ENCODE measurements around the gene FGG. TPM values are rescaled to one million over a fixed set of nuclear protein-coding genes. Genes with fewer than 3 reads are reported as not detected.

Gene FGG
- total and polyA plus RNA-seq, 10 of the 15 experiments (the other 5 are each of a cell fraction or from before 2014, with no cell fraction given) = 1.8 TPM; not detected in 9

DNA sequence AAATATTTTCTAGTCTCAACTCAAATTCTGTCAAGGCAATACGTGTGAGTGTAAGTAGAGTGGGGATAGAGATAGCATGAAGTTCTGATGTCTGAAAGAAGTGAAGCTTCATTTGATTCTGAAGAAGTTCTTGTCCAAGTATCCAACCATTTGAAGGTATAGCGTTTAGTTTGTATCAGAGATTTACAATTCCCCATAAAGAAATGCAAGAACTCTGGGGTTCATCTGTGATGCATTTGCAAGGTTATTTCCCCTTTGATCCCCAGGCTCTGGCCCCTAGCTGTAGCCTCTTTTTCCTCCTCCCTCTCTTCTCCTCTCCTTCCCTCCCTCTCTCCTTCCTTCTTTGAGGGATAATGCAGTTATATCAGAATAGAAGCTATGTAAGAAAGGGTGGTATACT, 29.7 kb downstream of the FGG start:
- no peak for DNase-seq (ENCODE audit: low read depth, low spot score)
- Histone ChIP-seq H3K4me2 (ENCODE audit: control insufficient read depth, insufficient read depth) (no peak overlapping the region), H4K20me1 (ENCODE audit: control insufficient read depth, insufficient read depth) (no peaks in the 10 kb centered on the region), H3K4me1 (ENCODE audit: control insufficient read depth, insufficient read depth, low read length) (no peaks in the 10 kb centered on the region), H3K36me3 (ENCODE audit: control insufficient read depth in 2 of 2, insufficient read depth in 2 of 2, low read length in 1 of 2) (no peaks in the 10 kb centered on the region), H3K4me3 (no peak overlapping the region), H3K79me2 (ENCODE audit: control insufficient read depth, insufficient read depth, low read length) (no peaks in the 10 kb centered on the region), H3K27ac (ENCODE audit: control insufficient read depth, insufficient read depth) (no peak overlapping the region), H3K9ac (ENCODE audit: control insufficient read depth, insufficient read depth, low read length) (no peak overlapping the region), H2AFZ (ENCODE audit: control insufficient read depth, low read depth, low read length) (no peak overlapping the region), H3K27me3 (replicated peaks in 1 of 2; ENCODE audit: control insufficient read depth in 2 of 2, insufficient read depth in 2 of 2, low read length in 1 of 2) (no peaks in the 10 kb centered on the region; a peak in 1 of 4 replicates), H3K9me3 (replicated peaks; ENCODE audit: control insufficient read depth, insufficient read depth, low read length) (no peaks in the 10 kb centered on the region)
- TF ChIP-seq RB1 (IDR thresholded peaks at IDR 0.05; ENCODE audit: borderline replicate concordance) (no peak), YBX1 (IDR thresholded peaks at IDR 0.05) (no peak), EGR1 (IDR thresholded peaks at IDR 0.05; ENCODE audit: borderline replicate concordance in 1 of 2, low read depth in 2 of 2, low read length in 2 of 2) (no peak)
- TF ChIP-seq, protein P1, sequence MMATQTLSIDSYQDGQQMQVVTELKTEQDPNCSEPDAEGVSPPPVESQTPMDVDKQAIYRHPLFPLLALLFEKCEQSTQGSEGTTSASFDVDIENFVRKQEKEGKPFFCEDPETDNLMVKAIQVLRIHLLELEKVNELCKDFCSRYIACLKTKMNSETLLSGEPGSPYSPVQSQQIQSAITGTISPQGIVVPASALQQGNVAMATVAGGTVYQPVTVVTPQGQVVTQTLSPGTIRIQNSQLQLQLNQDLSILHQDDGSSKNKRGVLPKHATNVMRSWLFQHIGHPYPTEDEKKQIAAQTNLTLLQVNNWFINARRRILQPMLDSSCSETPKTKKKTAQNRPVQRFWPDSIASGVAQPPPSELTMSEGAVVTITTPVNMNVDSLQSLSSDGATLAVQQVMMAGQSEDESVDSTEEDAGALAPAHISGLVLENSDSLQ (IDR thresholded peaks at IDR 0.05) = no peak
- 24% methylated on average over 2 of the region's 2 CpGs for WGBS (ENCODE audit: insufficient coverage, insufficient replicate concordance, low lambda C conversion rate, missing lambda C conversion rate)
- in situ Hi-C loops (cut with MboI) = no loop called here
- BruUV-seq (replicated peaks) = no TSS peak
- FAIRE-seq = no peak
- ATAC-seq = no peak
- POLR2A ChIA-PET = no interaction called here
- CTCF ChIA-PET = no interaction called here
- SMC1A ChIA-PET (ENCODE audit: uncharacterized antibody, unreplicated experiment) = no interaction called here
- intact Hi-C loops (cut with micrococcal nuclease; ENCODE audit: unreplicated experiment) = no loop called here
- RAD21 ChIA-PET (ENCODE audit: unreplicated experiment) = no interaction called here

DNA sequence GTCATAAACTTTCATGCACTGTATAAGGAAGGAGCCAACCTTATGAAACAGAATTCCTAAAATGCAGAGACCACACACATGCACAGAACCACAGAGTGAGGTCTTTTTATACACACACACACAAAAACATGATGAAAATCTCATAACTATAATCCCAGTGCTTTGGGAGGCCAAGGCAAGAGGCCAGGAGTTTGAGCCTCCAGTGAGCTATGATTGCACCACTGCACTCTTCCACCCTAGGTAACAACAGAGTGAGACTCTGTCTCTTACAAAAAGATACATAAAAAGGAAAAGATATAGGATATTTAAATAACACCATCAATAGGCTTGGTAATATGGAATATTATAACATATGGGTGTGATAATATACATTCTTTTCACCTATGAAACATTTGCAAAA, 32.5 kb downstream of the FGG start:
- ChIA-PET SMC1A (ENCODE audit: uncharacterized antibody, unreplicated experiment) (no interaction called here), CTCF (no interaction called here), POLR2A (no interaction called here), RAD21 (ENCODE audit: unreplicated experiment) (no interaction called here)
- FAIRE-seq (no peak), ATAC-seq (no peak), DNase-seq (ENCODE audit: low read depth, low spot score) (no peak)
- Histone ChIP-seq H3K9me3 (replicated peaks; ENCODE audit: control insufficient read depth, insufficient read depth, low read length) (no peaks in the 10 kb centered on the region), H3K27me3 (replicated peaks in 1 of 2; ENCODE audit: control insufficient read depth in 2 of 2, insufficient read depth in 2 of 2, low read length in 1 of 2) (no peaks in the 10 kb centered on the region; a peak in 1 of 4 replicates), H3K4me3 (no peak overlapping the region), H3K9ac (ENCODE audit: control insufficient read depth, insufficient read depth, low read length) (no peak overlapping the region), H3K27ac (ENCODE audit: control insufficient read depth, insufficient read depth) (no peak overlapping the region), H3K36me3 (ENCODE audit: control insufficient read depth in 2 of 2, insufficient read depth in 2 of 2, low read length in 1 of 2) (no peaks in the 10 kb centered on the region), H3K4me1 (ENCODE audit: control insufficient read depth, insufficient read depth, low read length) (no peaks in the 10 kb centered on the region), H2AFZ (ENCODE audit: control insufficient read depth, low read depth, low read length) (no peak overlapping the region), H3K79me2 (ENCODE audit: control insufficient read depth, insufficient read depth, low read length) (no peaks in the 10 kb centered on the region), H4K20me1 (ENCODE audit: control insufficient read depth, insufficient read depth) (no peaks in the 10 kb centered on the region), H3K4me2 (ENCODE audit: control insufficient read depth, insufficient read depth) (no peak overlapping the region)
- TF ChIP-seq RBBP5 (conservative IDR thresholded peaks at IDR 0.05) (no peak), GABPA (IDR thresholded peaks at IDR 0.05; ENCODE audit: low read depth) (no peak), EP300 (IDR thresholded peaks at IDR 0.05; ENCODE audit: borderline replicate concordance in 1 of 2, control insufficient read depth in 1 of 2, low read depth in 2 of 2, low read length in 2 of 2) (no peak)
- TF ChIP-seq, protein P2, sequence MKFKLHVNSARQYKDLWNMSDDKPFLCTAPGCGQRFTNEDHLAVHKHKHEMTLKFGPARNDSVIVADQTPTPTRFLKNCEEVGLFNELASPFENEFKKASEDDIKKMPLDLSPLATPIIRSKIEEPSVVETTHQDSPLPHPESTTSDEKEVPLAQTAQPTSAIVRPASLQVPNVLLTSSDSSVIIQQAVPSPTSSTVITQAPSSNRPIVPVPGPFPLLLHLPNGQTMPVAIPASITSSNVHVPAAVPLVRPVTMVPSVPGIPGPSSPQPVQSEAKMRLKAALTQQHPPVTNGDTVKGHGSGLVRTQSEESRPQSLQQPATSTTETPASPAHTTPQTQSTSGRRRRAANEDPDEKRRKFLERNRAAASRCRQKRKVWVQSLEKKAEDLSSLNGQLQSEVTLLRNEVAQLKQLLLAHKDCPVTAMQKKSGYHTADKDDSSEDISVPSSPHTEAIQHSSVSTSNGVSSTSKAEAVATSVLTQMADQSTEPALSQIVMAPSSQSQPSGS (IDR thresholded peaks at IDR 0.05; ENCODE audit: low read length) = no peak
- TF ChIP-seq, protein P3, sequence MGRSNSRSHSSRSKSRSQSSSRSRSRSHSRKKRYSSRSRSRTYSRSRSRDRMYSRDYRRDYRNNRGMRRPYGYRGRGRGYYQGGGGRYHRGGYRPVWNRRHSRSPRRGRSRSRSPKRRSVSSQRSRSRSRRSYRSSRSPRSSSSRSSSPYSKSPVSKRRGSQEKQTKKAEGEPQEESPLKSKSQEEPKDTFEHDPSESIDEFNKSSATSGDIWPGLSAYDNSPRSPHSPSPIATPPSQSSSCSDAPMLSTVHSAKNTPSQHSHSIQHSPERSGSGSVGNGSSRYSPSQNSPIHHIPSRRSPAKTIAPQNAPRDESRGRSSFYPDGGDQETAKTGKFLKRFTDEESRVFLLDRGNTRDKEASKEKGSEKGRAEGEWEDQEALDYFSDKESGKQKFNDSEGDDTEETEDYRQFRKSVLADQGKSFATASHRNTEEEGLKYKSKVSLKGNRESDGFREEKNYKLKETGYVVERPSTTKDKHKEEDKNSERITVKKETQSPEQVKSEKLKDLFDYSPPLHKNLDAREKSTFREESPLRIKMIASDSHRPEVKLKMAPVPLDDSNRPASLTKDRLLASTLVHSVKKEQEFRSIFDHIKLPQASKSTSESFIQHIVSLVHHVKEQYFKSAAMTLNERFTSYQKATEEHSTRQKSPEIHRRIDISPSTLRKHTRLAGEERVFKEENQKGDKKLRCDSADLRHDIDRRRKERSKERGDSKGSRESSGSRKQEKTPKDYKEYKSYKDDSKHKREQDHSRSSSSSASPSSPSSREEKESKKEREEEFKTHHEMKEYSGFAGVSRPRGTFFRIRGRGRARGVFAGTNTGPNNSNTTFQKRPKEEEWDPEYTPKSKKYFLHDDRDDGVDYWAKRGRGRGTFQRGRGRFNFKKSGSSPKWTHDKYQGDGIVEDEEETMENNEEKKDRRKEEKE (IDR thresholded peaks at IDR 0.05) = no peak
- intact Hi-C loops (cut with micrococcal nuclease; ENCODE audit: unreplicated experiment) (no loop called here), in situ Hi-C loops (cut with MboI) (no loop called here)
- no TSS peak for BruUV-seq (replicated peaks)

Data from GM12878 (cell line).